Measurements from ENCODE around the gene GLT6D1.

DNA sequence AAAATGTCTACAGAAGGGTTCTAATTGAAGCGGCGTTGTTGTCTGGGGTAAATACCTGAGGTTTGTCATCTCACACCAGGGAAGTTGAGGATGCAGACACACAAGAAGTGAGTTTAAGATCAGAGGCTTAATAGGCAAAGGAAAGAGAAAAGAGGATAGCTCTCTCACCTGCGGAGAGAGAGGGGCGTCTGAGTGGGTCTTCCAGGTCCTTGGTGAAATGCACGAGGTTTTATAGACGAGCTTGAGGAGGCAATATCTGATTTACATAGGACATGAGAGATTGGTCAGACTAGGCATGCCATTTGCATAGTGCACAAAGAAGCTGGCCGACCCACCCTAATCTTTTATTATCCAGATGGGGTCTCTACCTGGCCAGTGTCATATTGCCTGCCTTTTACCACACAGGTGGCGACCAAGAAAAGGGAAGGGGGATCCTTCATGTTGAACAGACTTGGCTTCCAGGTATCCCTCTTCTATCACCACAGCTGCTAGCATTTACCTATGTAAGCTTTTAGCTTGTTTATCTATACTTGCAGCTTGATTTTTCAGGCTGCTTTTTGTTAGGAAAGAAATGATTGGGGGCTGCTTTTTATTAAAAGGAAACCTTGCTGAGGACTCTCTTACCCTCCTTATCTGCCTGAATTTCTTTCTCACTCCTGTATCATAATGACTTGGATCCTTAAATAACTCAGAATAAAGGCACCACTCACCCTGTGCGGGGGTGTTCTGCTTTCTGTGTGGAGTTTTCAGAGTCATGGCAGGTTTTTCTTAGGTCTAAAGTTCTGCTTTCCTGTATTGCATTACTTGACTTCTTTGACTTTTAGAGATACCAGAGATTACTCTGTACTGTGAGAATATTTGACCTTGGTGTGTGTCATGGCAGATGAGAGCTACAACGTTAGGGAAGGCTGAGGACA is 9.4 kb upstream of the GLT6D1 start:
- TF ChIP-seq, protein P1, sequence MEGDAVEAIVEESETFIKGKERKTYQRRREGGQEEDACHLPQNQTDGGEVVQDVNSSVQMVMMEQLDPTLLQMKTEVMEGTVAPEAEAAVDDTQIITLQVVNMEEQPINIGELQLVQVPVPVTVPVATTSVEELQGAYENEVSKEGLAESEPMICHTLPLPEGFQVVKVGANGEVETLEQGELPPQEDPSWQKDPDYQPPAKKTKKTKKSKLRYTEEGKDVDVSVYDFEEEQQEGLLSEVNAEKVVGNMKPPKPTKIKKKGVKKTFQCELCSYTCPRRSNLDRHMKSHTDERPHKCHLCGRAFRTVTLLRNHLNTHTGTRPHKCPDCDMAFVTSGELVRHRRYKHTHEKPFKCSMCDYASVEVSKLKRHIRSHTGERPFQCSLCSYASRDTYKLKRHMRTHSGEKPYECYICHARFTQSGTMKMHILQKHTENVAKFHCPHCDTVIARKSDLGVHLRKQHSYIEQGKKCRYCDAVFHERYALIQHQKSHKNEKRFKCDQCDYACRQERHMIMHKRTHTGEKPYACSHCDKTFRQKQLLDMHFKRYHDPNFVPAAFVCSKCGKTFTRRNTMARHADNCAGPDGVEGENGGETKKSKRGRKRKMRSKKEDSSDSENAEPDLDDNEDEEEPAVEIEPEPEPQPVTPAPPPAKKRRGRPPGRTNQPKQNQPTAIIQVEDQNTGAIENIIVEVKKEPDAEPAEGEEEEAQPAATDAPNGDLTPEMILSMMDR (IDR thresholded peaks at IDR 0.05): no peak
- TF ChIP-seq POLR2A (IDR thresholded peaks at IDR 0.05): no peak
